SU-DHL-6 (cell line): ENCODE measurements around the gene L3MBTL4.

Source experiments
- H2AFZ ChIP-seq: fragments of 200-600 bp; sonication (generic); 2 replicates; pipeline ENCODE4 v1.6.1; 2014; ENCODE audit warnings: low read depth, mild to moderate bottlenecking, moderate library complexity, mixed read lengths, antibody characterized with exemption, low read length; ENCODE audit not compliant: severe bottlenecking
- H3F3A ChIP-seq: fragments of 200-600 bp; shearing (Covaris generic); 2 replicates; pipeline ENCODE4 v1.6.0; 2016; ENCODE audit warnings: antibody characterized with exemption, mild to moderate bottlenecking; ENCODE audit not compliant: insufficient read depth
- H3K27ac ChIP-seq: fragments of 200-600 bp; sonication (generic); 2 replicates; pipeline ENCODE4 v1.5.1; 2016; ENCODE audit warnings: low read depth, mild to moderate bottlenecking, low read length, moderate library complexity, mixed read lengths
- H3K27me3 ChIP-seq: fragments of 200-600 bp; sonication (generic), shearing (Covaris generic); 2 replicates; pipeline ENCODE4 v1.6.0; 2014; ENCODE audit warnings: mild to moderate bottlenecking, low read length
- H3K36me3 ChIP-seq: fragments of 200-600 bp; sonication (generic); 2 replicates; pipeline ENCODE4 v1.6.1; 2014; ENCODE audit warnings: mild to moderate bottlenecking, low read length, mixed read lengths
- H3K4me2 ChIP-seq: fragments of 300-600, 200-600 bp; shearing (Covaris generic), sonication (generic); 2 replicates; pipeline ENCODE4 v1.6.0; 2014; ENCODE audit warnings: low read length, low read depth, mild to moderate bottlenecking; ENCODE audit not compliant: poor library complexity, severe bottlenecking
- H3K4me3 ChIP-seq: fragments of 200-600 bp; sonication (generic); 2 replicates; pipeline ENCODE4 v1.5.1; 2014; ENCODE audit warnings: antibody characterized with exemption, low read length, mild to moderate bottlenecking, mixed read lengths; ENCODE audit not compliant: insufficient read depth, poor library complexity, severe bottlenecking
- H3K79me2 ChIP-seq: fragments of 200-600 bp; sonication (generic); 2 replicates; pipeline ENCODE4 v1.6.1; 2014; ENCODE audit warnings: mild to moderate bottlenecking, low read length, moderate library complexity; ENCODE audit not compliant: insufficient read depth
- H3K9ac ChIP-seq: fragments of 200-600 bp; sonication (generic); 2 replicates; pipeline ENCODE4 v1.7.0; 2014; ENCODE audit warnings: mild to moderate bottlenecking, low read length
- H3K9me2 ChIP-seq: fragments of 200-600 bp; sonication (generic); replicated peaks from 2 replicates; pipeline ENCODE4 v1.6.1; 2014; ENCODE audit warnings: low read length; ENCODE audit not compliant: insufficient read depth
- H3K9me3 ChIP-seq: fragments of 200-600 bp; sonication (generic); 2 replicates; pipeline ENCODE4 v1.6.1; 2014; ENCODE audit warnings: low read length, mixed read lengths; ENCODE audit not compliant: insufficient read depth
- H4K20me1 ChIP-seq: fragments of 200-600 bp; sonication (generic); 2 replicates; pipeline ENCODE4 v1.6.1; 2014; ENCODE audit warnings: low read depth, mild to moderate bottlenecking, antibody characterized with exemption, low read length, moderate library complexity, mixed read lengths
- EZH2phosphoT487 ChIP-seq: fragments of 200-600 bp; sonication (generic), shearing (Covaris generic); conservative IDR thresholded peaks from 2 replicates; pipeline ENCODE4 v1.6.1; 2018; ENCODE audit warnings: mild to moderate bottlenecking, antibody characterized with exemption, low read length, moderate library complexity, mixed read lengths
- TF ChIP-seq, protein P1 (sequence below): fragments of 200-600 bp; sonication (generic); IDR thresholded peaks from one replicate; pipeline ENCODE4 v1.5.1; 2017; ENCODE audit warnings: antibody characterized with exemption, mild to moderate bottlenecking, low read length, moderate library complexity; ENCODE audit not compliant: insufficient read depth, poor library complexity, severe bottlenecking

L3MBTL4 gene

DNA sequence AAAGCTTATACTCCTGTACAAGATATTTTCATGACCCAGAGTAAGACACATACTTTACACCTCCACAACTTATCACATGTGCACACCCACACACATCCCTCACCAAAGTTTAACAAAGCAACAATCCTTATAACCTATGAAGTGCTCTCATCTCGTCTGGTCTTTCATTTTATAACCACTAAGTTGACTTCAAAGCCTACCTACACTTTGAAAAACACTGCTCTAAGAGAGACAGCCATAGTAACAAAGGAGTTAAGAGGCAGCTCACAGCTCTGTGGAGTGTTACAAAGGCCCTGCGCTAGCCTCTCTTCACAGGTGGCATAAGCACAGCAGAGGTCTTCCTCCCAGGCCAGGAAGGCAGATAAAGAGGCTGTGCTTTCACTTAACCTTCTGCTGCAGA, 449.7 kb downstream of the L3MBTL4 start:
- no peaks in the 10 kb centered on the region for H3K9me3 ChIP-seq
- H3K27me3 ChIP-seq: no peaks in the 10 kb centered on the region
- no peak overlapping the region for H2AFZ ChIP-seq
- TF ChIP-seq EZH2phosphoT487: no peak
- TF ChIP-seq, protein P1, sequence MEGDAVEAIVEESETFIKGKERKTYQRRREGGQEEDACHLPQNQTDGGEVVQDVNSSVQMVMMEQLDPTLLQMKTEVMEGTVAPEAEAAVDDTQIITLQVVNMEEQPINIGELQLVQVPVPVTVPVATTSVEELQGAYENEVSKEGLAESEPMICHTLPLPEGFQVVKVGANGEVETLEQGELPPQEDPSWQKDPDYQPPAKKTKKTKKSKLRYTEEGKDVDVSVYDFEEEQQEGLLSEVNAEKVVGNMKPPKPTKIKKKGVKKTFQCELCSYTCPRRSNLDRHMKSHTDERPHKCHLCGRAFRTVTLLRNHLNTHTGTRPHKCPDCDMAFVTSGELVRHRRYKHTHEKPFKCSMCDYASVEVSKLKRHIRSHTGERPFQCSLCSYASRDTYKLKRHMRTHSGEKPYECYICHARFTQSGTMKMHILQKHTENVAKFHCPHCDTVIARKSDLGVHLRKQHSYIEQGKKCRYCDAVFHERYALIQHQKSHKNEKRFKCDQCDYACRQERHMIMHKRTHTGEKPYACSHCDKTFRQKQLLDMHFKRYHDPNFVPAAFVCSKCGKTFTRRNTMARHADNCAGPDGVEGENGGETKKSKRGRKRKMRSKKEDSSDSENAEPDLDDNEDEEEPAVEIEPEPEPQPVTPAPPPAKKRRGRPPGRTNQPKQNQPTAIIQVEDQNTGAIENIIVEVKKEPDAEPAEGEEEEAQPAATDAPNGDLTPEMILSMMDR: no peak
- H3K4me3 ChIP-seq: no peak overlapping the region
- H3F3A ChIP-seq: no peaks in the 10 kb centered on the region
- no peak overlapping the region for H3K9ac ChIP-seq
- no peak overlapping the region for H3K4me2 ChIP-seq
- no peaks in the 10 kb centered on the region for H4K20me1 ChIP-seq
- no peaks in the 10 kb centered on the region for H3K79me2 ChIP-seq
- H3K27ac ChIP-seq: no peak overlapping the region
- no peaks in the 10 kb centered on the region for H3K9me2 ChIP-seq
- H3K36me3 ChIP-seq: no peaks in the 10 kb centered on the region

GRCh38 chr18:5964596-5964995, 450.1 kb downstream of the L3MBTL4 start:
- Histone ChIP-seq H3K27me3 (no peaks in the 10 kb centered on the region), H2AFZ (no peak overlapping the region), H3K9me3 (no peaks in the 10 kb centered on the region), H3K79me2 (no peaks in the 10 kb centered on the region), H3K4me2 (no peak overlapping the region), H3K4me3 (no peak overlapping the region), H3K9ac (no peak overlapping the region), H4K20me1 (no peaks in the 10 kb centered on the region), H3K36me3 (no peaks in the 10 kb centered on the region), H3F3A (no peaks in the 10 kb centered on the region), H3K9me2 (no peaks in the 10 kb centered on the region), H3K27ac (no peak overlapping the region)
- TF ChIP-seq, protein P1: no peak
- no peak for TF ChIP-seq EZH2phosphoT487

GRCh38 chr18:5964108-5964507, 450.6 kb downstream of the L3MBTL4 start:
- Histone ChIP-seq H3K4me3 (no peak overlapping the region), H4K20me1 (no peaks in the 10 kb centered on the region), H3K27me3 (no peaks in the 10 kb centered on the region), H3K4me2 (no peak overlapping the region), H3K9me2 (no peaks in the 10 kb centered on the region), H3F3A (no peaks in the 10 kb centered on the region), H3K9ac (no peak overlapping the region), H3K79me2 (no peaks in the 10 kb centered on the region), H3K27ac (no peak overlapping the region), H3K9me3 (no peaks in the 10 kb centered on the region), H2AFZ (no peak overlapping the region), H3K36me3 (no peaks in the 10 kb centered on the region)
- TF ChIP-seq, protein P1: no peak
- no peak for TF ChIP-seq EZH2phosphoT487
